HCT116 (cell line): ENCODE measurements around the gene MPIG6B.

ENCODE experiments used
- EZH2phosphoT487 ChIP-seq: fragments of 200-600 bp; IDR thresholded peaks from 2 replicates; pipeline ENCODE4 v1.6.1; 2018; ENCODE audit warnings: antibody characterized with exemption, borderline replicate concordance
- FOSL1 ChIP-seq: IDR thresholded peaks from 2 replicates; pipeline ENCODE4 v1.6.1; 2012; ENCODE audit warnings: low read depth
- POLR2A ChIP-seq: IDR thresholded peaks from 2 replicates; pipeline ENCODE4 v1.7.0; 2011; ENCODE audit warnings: borderline replicate concordance; ENCODE audit not compliant: insufficient read depth, insufficient read length; ENCODE audit errors: extremely low read depth
- POLR2AphosphoS5 ChIP-seq: IDR thresholded peaks from 2 replicates; pipeline ENCODE4 v1.6.1; 2011; ENCODE audit warnings: mild to moderate bottlenecking, low read depth, low read length, moderate library complexity
- RAD21 ChIP-seq: IDR thresholded peaks from 2 replicates; pipeline ENCODE4 v1.6.1; 2012; ENCODE audit warnings: low read depth, mild to moderate bottlenecking
- SP1 ChIP-seq: IDR thresholded peaks from 2 replicates; pipeline ENCODE4 v1.6.1; 2012; ENCODE audit warnings: low read depth
- TF ChIP-seq, protein P1 (sequence below), 3 experiments: fragments of 200-600 bp in 1 of 3; sonication (generic) in 1 of 3; IDR thresholded peaks in 2 of 3; conservative IDR thresholded peaks in 1 of 3; 2 replicates each; pipeline ENCODE4 v1.5.1; 2012 to 2017; ENCODE audit warnings: low read depth in 2 of 3, low read length in 2 of 3, antibody characterized with exemption in 1 of 3, borderline replicate concordance in 1 of 3, control low read depth in 1 of 3, mild to moderate bottlenecking in 1 of 3, mixed read lengths in 1 of 3, mixed run types in 1 of 3, moderate library complexity in 1 of 3; ENCODE audit not compliant: insufficient read depth in 1 of 3
- TF ChIP-seq, protein P2 (sequence below): IDR thresholded peaks from 2 replicates; pipeline ENCODE4 v1.6.1; 2012; ENCODE audit warnings: low read depth

DNA sequence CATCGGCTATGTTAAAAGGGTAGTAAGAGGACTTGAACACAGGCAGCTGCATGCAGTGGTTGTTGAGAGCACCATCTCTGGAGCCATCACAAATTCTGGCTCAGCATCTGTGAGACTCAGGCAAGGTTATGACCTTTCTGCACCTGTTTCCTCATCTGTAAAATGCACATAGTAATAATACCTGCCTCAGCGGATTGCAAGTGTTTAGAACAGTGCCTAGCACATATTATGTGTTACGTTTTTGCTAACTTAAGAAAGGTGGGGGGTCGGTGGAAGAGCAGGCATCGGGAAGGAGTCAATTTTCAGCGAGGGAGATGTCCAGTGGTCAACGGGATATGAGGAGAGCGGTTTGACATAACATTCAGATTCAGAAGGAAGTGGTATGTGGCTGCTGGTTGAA lies 45.2 kb upstream of the MPIG6B start:
- TF ChIP-seq RAD21 (no peak), EZH2phosphoT487 (no peak), SP1 (no peak), POLR2AphosphoS5 (no peak), POLR2A (no peak), FOSL1 (no peak)
- TF ChIP-seq, protein P1, sequence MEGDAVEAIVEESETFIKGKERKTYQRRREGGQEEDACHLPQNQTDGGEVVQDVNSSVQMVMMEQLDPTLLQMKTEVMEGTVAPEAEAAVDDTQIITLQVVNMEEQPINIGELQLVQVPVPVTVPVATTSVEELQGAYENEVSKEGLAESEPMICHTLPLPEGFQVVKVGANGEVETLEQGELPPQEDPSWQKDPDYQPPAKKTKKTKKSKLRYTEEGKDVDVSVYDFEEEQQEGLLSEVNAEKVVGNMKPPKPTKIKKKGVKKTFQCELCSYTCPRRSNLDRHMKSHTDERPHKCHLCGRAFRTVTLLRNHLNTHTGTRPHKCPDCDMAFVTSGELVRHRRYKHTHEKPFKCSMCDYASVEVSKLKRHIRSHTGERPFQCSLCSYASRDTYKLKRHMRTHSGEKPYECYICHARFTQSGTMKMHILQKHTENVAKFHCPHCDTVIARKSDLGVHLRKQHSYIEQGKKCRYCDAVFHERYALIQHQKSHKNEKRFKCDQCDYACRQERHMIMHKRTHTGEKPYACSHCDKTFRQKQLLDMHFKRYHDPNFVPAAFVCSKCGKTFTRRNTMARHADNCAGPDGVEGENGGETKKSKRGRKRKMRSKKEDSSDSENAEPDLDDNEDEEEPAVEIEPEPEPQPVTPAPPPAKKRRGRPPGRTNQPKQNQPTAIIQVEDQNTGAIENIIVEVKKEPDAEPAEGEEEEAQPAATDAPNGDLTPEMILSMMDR (IDR thresholded peaks at IDR 0.05 in 2 of 3, conservative IDR thresholded peaks at IDR 0.05 in 1 of 3; ENCODE audit: borderline replicate concordance in 1 of 3, insufficient read depth in 1 of 3, low read depth in 2 of 3, low read length in 2 of 3): no peak
- TF ChIP-seq, protein P2, sequence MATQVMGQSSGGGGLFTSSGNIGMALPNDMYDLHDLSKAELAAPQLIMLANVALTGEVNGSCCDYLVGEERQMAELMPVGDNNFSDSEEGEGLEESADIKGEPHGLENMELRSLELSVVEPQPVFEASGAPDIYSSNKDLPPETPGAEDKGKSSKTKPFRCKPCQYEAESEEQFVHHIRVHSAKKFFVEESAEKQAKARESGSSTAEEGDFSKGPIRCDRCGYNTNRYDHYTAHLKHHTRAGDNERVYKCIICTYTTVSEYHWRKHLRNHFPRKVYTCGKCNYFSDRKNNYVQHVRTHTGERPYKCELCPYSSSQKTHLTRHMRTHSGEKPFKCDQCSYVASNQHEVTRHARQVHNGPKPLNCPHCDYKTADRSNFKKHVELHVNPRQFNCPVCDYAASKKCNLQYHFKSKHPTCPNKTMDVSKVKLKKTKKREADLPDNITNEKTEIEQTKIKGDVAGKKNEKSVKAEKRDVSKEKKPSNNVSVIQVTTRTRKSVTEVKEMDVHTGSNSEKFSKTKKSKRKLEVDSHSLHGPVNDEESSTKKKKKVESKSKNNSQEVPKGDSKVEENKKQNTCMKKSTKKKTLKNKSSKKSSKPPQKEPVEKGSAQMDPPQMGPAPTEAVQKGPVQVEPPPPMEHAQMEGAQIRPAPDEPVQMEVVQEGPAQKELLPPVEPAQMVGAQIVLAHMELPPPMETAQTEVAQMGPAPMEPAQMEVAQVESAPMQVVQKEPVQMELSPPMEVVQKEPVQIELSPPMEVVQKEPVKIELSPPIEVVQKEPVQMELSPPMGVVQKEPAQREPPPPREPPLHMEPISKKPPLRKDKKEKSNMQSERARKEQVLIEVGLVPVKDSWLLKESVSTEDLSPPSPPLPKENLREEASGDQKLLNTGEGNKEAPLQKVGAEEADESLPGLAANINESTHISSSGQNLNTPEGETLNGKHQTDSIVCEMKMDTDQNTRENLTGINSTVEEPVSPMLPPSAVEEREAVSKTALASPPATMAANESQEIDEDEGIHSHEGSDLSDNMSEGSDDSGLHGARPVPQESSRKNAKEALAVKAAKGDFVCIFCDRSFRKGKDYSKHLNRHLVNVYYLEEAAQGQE: no peak
